ENCODE measurements around the gene F7.

DNA sequence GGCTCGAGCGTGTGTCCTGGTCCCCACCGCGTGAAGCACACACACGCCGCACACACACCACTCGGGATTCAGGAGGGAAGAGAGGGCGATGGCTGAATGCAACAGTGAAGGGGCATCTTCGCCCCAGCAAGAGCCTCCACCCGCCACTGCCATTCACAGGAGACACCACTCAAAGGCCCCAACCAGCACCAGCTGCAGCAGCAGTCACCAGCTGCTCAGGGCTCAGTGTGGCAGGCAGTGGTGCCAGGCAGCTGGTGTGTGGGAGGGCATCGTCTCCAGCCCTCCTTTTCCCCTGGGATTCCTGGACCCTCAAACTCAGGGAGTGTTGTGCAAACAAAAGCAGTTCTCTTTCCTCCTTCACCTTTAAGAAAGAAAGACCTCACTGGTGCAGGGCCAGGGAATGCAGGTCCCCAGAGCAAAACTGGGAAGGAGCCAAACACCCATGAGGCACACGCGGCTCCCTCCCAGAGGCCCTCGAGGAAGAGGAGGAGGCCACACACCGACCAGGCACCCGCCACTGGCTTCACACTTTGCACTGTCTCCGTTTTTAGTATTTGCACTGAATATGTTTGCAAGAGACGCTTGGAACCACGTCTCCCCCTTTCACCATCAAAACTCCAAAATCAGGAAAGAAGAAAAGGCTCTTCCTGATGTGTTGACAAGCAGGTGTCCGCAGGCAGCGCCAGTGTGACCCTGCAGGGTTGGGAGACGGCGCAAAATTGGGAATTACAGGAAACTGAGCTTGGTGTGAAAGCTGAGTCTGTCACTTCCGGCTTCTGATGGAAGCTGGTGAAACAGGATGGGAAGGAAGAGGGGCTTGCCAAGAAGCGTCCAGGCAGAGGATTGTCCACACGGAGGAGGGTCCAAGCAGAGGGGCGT, 26.4 kb upstream of the F7 start:
- TF ChIP-seq GATA3 (IDR thresholded peaks at IDR 0.05; ENCODE audit: low read depth, low read length) (no peak), GATA2 (IDR thresholded peaks at IDR 0.05; ENCODE audit: low read depth, low read length) (no peak)

Data from SH-SY5Y (cell line).